GM19397 (cell line): ENCODE measurements around the gene GTF2IRD1.
"Not testable (repeated sequence)": the region's sequence is repeated elsewhere in the genome, so short reads cannot be mapped to it uniquely, and the experiment has no call there.

Source experiments
- ATAC-seq: cut with Tn5 transposase; IDR thresholded peaks from one replicate; pipeline ENCODE4 v1.9.1; 2021; ENCODE audit warnings: mild to moderate bottlenecking, moderate library complexity; ENCODE audit not compliant: unreplicated experiment

The GTF2IRD1 gene

GRCh38 chr7:74633451-74633921 lies 179.8 kb downstream of the GTF2IRD1 start:
- ATAC-seq: no peak

- no peak for ATAC-seq
These were observed 184.0 kb downstream of the GTF2IRD1 start for GRCh38 chr7:74637745-74638144.

- peak; percentile 81 for ATAC-seq
These were observed 196.3 kb downstream of the GTF2IRD1 start for GRCh38 chr7:74650055-74650454.

- peak; percentile 41 for ATAC-seq
These were observed 196.9 kb downstream of the GTF2IRD1 start for GRCh38 chr7:74650493-74651132.

- ATAC-seq: not testable (repeated sequence)
These were observed 197.4 kb downstream of the GTF2IRD1 start for GRCh38 chr7:74651133-74651504.
